GM12874 (cell line): ENCODE measurements around the gene SGK2.
A peak's percentile ranks its signal among the peaks of the same experiment; 100 is the strongest.

Experiments
- CTCF ChIP-seq: IDR thresholded peaks from 2 replicates; pipeline ENCODE4 v1.5.1; 2011; ENCODE audit warnings: low read depth, mild to moderate bottlenecking, control low read depth, low read length, moderate library complexity; ENCODE audit not compliant: insufficient read depth

SGK2 gene

DNA sequence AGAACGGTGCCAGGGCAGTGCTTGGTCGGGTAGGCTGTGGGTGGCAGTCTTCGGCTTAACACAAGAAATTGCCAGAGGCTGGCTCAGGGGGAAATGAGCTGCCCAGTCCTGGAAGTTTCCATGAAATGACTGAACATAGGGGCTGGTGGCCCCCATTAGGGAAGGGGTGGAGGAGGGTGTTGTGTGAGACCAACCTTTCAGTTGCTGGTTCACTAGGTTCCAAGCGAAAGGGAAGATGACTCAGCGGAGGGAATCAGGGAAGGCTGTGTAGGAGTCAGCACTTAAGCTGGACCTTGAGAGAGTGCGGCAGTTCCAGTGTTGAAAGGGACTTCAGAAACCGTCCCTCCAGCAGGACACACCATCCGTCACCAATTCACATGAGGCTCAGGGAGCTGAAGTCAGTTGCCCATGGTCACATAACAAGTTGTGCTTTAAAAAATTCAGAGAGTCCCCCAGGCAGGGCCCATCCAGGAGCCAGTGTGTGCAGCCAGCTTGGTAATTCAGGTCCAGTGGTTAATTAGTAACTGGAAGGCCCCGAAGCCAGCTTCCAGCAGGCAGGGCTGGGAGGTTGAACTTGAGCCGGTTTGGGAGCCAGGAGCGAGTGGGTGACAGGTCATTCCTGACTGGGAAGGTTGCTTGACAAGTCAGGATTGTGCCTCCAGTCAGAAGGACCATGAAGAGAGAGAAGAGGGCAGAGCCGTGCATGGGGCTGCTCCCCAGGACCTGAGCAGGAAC is at the start of gene SGK2:
TSS of gene SGK2 (plus strand) at position 616 of the 735 bp plus-strand sequence. CDS start 7,469 bp downstream, outside the sequence.
- TF ChIP-seq CTCF: no peak

- no peak for TF ChIP-seq CTCF
Measured at GRCh38 chr20:43511879-43512278, 46.9 kb upstream of the SGK2 start.

GRCh38 chr20:43513372-43513930 is 45.4 kb upstream of the SGK2 start:
- TF ChIP-seq CTCF: no peak

DNA sequence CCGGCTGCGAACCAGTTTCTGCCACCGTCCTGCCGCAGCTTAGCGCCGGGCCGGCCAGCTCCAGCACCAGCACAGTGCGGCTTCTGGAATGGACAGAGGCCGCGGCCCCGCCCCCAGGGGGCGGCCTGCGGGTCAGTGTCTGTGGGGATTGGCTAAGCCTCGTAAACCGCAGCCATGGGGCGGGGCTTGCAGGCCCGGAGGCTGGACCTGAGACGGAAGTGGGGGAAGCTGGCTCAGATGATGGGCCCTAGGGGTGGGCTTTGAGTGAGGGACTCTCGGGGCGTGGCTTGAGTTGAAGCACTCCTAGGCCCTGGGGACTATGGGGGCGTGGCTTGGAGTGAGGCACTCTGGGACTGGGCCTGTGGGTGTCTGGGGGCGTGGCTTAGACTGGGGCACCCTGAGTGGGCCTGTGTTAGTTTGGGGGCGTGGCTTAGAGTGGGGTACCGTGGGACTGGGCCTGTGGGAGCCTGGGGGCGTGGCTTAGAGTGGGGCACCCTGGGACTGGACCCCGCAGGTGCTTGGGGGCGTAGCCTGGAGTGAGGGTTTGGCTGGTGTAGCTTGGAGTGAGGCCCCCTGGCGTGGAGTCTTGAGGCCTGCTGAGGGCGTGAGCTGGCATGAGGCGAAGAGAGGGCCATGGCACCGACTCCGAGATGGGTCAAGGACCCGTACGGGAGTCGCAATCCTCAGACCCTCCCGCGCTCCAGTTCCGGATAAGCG is 44.7 kb upstream of the SGK2 start:
- peak; percentile 42 for TF ChIP-seq CTCF

DNA sequence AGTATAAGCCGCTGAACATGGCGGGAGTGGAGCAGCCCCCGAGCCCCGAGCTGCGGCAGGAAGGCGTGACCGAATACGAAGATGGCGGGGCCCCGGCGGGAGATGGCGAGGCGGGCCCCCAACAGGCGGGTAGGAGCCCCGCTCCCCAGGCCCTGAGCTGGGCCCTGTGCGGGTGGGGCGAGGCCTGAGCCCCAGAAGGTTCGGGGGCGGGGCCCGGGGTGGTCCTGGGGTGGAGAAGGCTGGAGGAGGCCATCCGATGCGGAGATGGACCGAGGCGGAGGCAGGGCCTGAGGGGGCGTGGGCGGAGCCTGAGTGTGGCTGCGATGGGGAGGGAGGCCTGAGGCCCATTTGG is 44.2 kb upstream of the SGK2 start:
- no peak for TF ChIP-seq CTCF

- TF ChIP-seq CTCF: no peak
Measured at GRCh38 chr20:43515628-43516027, 43.2 kb upstream of the SGK2 start.

GRCh38 chr20:43516251-43516824 is 42.5 kb upstream of the SGK2 start:
- TF ChIP-seq CTCF: no peak
